ENCODE measurements around the gene PAX9.

DNA sequence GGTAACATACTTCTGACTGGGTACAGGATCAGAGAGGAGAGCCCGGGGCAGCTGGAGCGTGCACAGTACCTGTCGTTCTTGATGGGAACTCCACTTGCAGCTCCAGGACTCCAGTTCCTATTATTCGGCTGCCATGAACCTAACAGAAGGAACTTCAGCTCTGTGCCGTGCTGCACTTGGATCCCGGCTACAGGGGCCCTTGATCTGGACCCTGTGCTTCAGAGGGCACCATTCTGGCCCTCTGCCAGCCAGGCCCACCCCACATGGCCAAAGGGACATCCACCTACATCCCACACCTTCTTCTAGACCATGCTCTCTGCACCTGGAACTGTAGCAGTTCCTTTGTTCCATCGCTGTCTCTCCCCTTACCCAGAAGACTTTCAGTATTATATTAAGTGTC is 58.2 kb downstream of the PAX9 start:
- no peak for TF ChIP-seq POLR2A (IDR thresholded peaks at IDR 0.05)
- TF ChIP-seq, protein P1, sequence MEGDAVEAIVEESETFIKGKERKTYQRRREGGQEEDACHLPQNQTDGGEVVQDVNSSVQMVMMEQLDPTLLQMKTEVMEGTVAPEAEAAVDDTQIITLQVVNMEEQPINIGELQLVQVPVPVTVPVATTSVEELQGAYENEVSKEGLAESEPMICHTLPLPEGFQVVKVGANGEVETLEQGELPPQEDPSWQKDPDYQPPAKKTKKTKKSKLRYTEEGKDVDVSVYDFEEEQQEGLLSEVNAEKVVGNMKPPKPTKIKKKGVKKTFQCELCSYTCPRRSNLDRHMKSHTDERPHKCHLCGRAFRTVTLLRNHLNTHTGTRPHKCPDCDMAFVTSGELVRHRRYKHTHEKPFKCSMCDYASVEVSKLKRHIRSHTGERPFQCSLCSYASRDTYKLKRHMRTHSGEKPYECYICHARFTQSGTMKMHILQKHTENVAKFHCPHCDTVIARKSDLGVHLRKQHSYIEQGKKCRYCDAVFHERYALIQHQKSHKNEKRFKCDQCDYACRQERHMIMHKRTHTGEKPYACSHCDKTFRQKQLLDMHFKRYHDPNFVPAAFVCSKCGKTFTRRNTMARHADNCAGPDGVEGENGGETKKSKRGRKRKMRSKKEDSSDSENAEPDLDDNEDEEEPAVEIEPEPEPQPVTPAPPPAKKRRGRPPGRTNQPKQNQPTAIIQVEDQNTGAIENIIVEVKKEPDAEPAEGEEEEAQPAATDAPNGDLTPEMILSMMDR (IDR thresholded peaks at IDR 0.05) = no peak

Measured in heart left ventricle (tissue), 13 donors.